Measurements from ENCODE around the gene OLFM1.

GRCh38 chr9:135069558-135070197, 17.8 kb upstream of the OLFM1 start:
- TF ChIP-seq POLR2AphosphoS5 (IDR thresholded peaks at IDR 0.05; ENCODE audit: low read depth) (no peak), CTCF (IDR thresholded peaks at IDR 0.05; ENCODE audit: insufficient read depth, low read length) (no peak), REST (IDR thresholded peaks at IDR 0.05; ENCODE audit: insufficient replicate concordance, low read depth) (no peak)

Measured in HL-60 (cell line).